GM12864 (cell line): Measurements from ENCODE around the gene PAXX.

Source experiments
- DNase-seq: peaks from one replicate; pipeline ENCODE4 v3.0.0-alpha.2; 2011; ENCODE audit warnings: low read depth
- H3K4me3 ChIP-seq: 2 replicates; pipeline ENCODE4 v1.5.1; 2011; ENCODE audit warnings: mild to moderate bottlenecking, low read depth, low read length, control low read depth
- TF ChIP-seq, protein P1 (sequence below): IDR thresholded peaks from 2 replicates; pipeline ENCODE4 v1.5.1; 2011; ENCODE audit warnings: low read depth, mild to moderate bottlenecking, moderate library complexity, low read length, control low read depth, inconsistent platforms; ENCODE audit errors: missing control alignments

The PAXX gene

DNA sequence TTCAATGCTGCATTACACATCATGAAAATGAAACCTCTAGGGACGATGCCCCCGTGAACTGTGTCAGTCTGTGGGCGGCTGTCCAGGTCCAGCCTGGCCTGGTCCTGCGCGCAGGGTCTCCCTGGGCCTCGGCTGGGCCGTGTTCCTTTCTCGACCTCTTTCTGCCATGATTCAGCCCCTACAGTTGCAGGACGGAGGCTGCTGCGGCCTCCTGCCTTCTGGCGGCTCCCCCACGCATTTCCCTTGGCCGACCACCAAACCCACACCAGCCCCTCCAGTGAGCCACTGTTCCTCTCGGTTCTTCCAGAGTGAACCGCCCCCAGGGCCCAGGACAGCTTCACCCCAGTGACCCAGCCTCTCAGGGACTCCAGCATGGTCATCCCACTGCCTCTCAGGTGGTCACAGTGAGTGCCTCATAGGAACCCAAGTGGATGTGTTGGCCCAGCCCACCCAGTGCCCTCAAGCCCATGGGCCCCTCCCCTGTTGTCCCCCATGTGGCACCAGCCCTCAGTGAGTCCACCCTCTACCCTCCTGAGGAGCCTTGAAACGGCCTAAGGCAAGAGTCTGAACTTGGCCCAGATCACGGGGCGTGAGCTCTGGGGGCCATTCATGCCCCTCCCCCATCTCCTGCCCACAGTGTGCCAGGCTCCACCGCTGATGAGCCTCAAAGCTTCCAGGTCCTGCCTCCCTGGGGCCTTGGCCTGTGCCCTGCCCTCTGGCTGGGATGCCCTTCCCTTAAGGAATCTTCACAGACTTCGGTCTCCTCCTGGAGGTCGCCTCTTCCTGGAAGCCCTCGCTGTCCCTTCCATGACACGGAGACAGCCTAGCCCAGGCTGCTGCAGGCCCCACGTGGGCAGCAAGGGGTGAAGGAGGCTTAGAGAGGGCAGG, 14.1 kb downstream of the PAXX start:
- TF ChIP-seq, protein P1, sequence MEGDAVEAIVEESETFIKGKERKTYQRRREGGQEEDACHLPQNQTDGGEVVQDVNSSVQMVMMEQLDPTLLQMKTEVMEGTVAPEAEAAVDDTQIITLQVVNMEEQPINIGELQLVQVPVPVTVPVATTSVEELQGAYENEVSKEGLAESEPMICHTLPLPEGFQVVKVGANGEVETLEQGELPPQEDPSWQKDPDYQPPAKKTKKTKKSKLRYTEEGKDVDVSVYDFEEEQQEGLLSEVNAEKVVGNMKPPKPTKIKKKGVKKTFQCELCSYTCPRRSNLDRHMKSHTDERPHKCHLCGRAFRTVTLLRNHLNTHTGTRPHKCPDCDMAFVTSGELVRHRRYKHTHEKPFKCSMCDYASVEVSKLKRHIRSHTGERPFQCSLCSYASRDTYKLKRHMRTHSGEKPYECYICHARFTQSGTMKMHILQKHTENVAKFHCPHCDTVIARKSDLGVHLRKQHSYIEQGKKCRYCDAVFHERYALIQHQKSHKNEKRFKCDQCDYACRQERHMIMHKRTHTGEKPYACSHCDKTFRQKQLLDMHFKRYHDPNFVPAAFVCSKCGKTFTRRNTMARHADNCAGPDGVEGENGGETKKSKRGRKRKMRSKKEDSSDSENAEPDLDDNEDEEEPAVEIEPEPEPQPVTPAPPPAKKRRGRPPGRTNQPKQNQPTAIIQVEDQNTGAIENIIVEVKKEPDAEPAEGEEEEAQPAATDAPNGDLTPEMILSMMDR = no peak
- no peak for DNase-seq
- no peak overlapping the region for H3K4me3 ChIP-seq

DNA sequence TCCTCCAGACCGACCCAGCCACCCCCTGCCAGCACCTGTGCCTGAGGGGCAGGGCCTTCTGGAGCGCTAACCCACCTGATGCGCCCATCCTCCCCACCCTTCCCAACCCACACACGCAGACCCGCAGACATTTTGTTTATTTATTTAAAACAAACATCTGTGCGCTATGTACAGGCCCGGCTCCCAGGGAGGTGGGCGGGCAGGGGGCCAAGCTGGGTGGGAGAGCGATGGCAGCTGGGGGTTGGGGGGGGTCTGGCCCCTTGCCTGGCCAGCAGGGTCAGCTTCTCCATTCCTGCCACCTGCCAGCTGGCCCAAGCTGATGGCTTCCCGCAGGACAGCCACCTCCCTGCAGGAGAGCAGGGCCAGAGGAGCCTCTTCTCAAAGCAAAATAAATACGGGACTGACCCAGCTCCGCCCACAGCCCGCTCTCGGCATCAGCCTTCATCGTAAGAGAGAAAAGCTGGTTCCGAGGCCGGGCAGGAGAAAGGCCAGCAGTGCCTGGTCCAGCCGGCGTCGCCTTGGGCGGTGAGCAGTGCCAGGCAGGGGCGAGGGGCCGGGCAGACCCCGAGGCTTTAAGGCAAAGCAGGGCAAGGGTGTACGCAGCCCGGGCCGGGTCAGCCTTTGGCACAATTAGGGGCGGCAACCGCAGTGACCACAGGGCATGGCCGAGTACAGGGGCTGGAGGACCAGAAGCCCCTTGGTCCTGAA, 15.0 kb downstream of the PAXX start:
- TF ChIP-seq, protein P1 = no peak
- no peak overlapping the region for H3K4me3 ChIP-seq
- DNase-seq = no peak

DNA sequence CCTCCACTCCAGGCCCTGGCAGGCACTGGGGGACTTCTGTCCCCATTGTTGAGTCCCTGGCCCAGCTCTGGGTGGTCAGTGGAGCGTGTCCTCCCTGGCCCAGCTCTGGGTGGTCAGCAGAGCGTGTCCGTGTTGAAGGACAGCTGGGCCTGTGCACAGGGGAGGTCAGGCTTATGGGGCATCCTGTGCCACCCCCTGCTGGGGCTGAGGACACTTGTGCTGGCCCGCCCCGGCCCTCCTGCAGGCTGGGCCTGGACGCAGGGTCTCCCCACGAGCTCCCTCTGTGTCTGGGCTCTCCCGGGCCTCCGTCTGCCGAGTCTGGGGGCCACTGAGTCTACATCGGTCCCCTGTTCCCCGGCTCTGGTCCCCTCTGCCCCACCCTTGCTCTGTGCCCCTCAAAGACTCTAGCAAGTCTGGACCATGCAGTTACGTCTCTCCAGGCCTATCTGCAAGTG, 15.6 kb downstream of the PAXX start:
- TF ChIP-seq, protein P1 = no peak
- no peak for DNase-seq
- no peak overlapping the region for H3K4me3 ChIP-seq

DNA sequence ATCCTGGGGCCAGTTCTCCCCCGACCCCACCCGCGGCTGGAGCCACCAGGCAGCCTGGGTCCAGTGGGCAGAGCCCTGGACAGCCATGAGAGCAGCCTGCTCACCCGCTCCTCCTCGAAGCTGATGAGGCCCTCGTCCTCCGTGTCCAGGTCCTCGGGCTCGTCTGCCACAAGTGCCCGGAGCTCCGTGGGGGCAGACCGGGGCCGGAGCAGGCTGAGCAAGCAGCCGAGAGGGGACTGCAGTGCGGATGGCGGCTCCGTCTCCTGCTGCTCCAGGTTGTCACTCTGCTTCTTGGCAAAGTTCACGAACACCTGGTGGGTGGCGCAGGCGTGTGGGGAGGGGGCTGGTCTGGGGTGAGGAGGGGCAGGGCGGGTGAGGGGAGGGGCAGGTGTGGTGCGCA, 16.1 kb downstream of the PAXX start:
- TF ChIP-seq, protein P1 = no peak
- no peak overlapping the region for H3K4me3 ChIP-seq

DNA sequence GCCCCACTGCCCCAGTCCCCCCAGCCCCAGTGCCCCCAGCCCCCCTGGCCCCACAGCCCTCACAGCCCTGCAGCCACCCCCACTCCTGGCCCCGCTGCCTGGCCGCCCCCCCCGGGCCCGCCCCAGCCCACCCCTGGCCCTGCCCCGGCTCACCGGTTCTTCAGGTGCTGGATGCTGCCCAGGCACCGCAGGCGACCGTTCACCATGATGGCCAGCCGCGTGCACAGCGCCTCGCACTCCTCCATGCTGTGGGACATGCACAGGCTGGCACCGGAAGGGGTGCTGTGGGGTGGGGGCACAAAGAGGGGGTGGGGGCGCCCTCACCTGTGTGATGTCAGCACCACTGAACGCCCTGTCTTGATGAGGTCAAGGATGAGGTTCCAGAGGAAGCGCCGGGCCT, 17.0 kb downstream of the PAXX start:
- no peak for DNase-seq
- no peak overlapping the region for H3K4me3 ChIP-seq
- TF ChIP-seq, protein P1 = no peak

More for the DNA sequence above, 16.1 kb downstream of the PAXX start:
- DNase-seq = no peak

DNA sequence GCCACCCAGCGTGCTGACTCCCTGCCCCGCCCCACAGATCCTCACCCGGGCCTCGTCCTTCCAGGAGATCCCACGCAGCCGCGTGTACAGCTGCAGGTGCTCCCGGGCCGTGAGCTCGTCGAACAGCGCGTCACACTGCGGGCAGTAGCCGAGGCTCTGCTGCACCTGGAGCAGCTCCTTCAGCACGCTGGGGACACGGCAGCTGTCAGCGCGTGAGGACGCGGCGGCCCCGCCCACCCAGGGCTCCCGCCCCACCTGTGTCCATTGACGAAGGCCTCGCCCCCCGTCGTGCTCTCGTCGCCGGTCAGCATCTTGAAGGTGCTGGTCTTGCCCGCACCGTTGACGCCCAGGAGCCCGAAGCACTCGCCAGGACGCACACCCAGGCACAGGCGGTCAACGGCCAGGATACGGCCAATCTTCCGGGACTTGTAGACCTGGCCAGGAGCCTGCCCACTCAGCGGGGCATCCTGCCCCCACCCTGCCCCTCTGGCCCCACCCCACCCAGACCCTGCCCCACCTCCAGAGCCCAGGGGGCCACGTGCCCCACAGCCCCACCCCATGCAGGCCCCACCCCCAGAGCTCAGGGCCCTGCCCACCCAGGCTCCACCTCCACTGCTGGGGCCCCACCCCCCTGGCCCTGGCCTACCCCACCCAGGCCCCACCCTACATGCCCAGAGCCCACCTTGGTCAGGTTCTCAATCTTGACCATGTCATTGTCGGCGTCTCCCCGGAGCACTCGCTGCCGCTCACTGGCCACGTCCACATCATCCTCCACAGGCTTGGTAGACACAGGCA, 17.9 kb downstream of the PAXX start:
- no peak for DNase-seq

More for the DNA sequence above, 17.9 kb downstream of the PAXX start:
- TF ChIP-seq, protein P1 = no peak
- H3K4me3 ChIP-seq = no peak overlapping the region
